ENCODE data around the gene RPRD1B.
A peak's percentile ranks its signal among the peaks of the same experiment; 100 is the strongest.
"Not testable (repeated sequence)": the region's sequence is repeated elsewhere in the genome, so short reads cannot be mapped to it uniquely, and the experiment has no call there.

The RPRD1B gene

GRCh38 chr20:38076548-38076947 is 43.0 kb downstream of the RPRD1B start:
- DNase-seq = no peak

GRCh38 chr20:38078084-38078483 is 44.5 kb downstream of the RPRD1B start:
- DNase-seq = no peak

DNA sequence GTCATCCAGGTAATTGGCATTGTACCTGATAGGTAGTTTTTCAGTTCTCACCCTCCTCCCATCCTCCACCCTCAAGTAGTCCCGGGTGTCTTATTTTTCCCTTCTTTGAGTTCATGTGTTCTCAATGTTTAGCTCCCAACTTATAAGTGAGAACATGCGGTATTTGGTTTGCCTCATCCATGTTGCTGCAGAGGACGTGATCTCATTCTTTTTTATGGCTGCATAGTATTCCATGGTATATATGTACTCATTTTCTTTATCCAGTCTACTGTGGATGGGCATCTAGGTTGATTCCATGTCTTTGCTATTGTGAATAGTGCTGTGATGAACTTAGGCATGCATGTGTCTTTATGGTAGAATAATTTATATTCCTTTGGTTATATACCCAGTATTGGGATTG is 45.8 kb downstream of the RPRD1B start:
- no peak for DNase-seq

DNA sequence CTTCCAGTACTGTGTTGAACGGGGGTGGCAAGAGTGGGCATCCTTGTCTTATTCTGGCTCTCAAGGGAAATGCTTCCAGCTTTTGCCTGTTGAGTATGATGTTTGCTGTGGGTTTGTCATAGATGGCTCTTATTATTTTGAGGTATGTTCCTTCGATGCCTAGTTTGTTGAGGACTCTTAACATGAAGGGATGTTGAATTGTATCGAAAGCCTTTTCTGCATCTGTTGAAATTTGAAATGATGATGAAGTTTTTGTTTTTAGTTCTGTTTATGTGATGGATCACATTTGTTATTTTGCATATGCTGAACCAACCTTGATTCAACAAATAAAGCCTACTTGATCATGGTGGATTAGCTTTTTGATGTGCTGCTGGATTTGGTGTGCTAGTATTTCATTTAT is 48.0 kb downstream of the RPRD1B start:
- DNase-seq = no peak

GRCh38 chr20:38082894-38083293 is 49.3 kb downstream of the RPRD1B start:
- DNase-seq = no peak

DNA sequence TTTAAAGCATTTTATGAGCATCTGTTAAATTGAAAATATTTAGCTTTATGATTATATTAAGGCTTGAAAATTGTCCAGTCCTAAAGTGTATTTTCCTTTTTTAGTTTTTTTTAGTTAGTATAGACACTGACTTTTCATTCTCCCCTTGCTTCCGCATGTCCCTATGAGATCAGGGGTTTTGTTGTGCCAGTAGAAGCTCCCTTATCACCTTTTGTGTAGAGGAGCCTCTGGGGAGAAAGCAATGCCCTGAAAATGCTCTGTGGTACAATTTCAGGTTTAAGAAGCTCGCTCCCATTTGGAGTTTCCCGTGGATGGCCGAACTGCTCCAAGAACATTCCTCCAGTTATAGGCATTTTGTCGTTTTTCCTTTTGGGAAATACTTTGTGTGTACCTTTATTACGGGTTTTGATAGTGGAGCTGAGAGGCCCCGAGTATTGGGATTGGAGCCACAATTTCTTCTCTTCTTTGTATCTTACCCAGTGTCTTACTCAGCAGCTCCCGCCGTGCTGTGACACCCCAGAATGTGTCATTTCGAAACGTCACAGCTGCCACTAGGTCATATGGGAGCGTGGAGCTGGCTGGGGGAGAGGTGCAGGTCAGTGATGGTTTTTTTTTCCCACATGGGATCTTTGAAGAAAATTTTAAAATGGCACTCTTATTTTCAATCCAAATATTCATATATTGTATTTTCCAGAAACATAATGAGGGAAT is 49.9 kb downstream of the RPRD1B start:
- DNase-seq = no peak

DNA sequence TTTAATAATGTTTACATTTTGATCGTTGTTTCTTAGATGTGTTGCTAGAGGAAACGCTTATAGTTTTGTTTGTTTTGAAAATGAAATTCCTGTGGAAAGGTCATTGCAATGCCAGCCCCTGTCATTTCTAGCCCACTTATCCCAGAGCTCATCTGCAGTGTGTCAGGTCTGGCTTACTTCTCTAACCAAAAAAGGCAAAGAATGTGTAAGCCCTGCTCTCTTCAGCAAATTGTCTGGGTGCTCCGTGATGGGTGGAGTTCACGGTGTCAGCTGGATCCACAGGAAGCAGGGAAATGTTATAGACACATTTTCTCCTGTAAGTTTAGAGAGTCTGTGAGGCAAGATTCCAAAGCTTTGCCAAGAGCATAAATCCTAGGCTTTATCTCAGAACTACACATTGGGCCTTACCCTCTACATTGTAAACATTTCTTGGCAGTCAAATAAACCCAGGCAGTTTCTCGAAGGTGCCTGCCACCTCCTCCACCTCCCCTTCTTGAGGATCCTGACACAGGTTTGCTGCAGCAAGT is 50.9 kb downstream of the RPRD1B start:
- DNase-seq = no peak

DNA sequence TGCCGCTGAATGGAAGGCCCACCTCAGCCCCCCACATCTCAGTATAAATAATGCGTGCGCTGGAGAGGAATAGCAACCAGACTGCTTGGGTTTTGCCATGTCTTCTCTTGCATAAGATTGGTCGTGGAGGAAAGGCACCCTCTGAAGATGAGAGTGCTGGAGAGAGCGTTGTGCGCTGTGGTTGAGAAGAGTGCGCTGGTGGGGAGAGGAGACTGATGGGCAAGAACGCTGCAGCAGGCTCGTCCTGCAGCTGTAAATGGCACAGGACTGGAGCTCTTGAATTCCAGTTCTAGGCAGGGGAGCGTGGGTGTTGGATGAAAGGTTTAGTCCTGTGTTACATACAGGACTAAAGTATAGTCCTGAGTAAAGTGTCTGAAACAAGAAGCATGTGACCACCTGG is 51.5 kb downstream of the RPRD1B start:
- no peak for DNase-seq

- no peak for DNase-seq
Measured at GRCh38 chr20:38089500-38089899, 56.0 kb downstream of the RPRD1B start.

DNA sequence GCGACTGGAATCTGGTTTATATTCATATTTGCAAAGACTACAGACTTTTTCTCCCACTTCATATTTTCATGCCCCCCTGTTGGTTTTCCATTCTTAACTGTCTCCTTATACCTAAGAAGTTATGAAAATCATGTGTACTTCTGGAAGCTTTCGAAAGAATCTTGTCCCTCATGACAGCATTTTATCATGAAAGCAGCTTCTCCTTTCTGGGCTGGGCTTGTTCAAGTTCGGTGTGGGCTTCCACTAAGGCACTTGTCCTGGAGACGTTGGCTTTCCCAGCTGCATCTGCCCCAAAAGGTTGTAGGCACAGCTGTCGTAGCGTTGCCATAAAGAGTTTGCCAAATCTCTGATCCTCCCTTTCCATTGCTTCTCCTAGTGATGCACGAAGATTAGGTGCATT is 56.5 kb downstream of the RPRD1B start:
- DNase-seq = no peak

DNA sequence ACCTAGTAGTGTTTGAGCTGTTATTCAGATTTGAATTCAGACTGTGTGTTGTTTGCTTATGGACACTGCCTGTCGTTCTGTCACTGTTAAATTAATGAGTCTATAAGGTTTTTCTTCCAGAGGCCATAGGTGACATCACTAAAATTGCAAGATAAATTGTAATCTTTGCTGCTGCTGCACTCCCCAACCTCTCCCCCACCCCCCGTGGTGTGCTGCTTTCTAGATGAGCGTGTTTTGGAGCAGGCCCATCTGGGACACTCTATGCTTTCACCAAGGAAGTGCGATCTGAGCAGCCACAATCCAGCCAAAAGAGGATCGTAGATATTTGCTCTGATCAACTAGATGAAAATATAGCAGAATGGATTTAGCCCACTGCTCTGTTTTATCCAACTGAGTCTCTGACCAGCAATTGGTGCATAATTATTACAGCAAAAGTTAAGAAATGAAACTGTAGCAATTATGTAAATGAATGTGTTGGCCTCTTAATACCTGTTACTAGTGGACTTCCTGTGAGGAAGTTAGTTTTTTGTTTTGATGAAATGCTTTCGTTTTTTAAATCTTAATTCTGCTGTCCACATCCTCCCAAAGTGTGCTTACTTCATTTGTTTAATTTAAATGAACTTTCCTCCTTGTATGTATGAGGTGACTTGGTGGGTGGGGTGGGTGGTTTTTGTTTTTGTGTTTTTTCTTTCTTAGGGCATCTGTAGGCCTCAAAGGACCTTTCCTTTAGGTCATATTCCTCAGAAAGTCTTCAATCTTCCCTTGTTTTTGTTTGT is 58.1 kb downstream of the RPRD1B start:
- DNase-seq = no peak

GRCh38 chr20:38092260-38092857 is 58.8 kb downstream of the RPRD1B start:
- DNase-seq = no peak

DNA sequence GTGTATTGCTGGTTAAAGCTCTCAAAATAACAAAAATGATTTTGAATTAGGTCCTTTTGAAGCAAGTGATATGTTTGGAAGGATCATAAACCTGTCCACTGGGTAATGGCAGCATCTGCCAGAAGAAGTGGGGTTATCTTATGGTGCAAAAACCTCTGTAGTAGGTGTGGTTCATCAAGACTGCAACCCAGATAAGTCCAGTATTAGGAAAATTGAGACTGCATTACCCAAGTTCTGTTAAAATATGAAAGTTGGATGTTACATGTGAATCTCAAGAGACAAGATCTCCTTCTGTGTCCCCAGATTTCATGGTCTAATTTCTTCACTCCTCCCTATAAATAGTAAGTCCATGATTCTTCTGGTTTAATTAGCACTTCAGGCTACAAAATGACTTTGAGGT is 59.4 kb downstream of the RPRD1B start:
- no peak for DNase-seq

DNA sequence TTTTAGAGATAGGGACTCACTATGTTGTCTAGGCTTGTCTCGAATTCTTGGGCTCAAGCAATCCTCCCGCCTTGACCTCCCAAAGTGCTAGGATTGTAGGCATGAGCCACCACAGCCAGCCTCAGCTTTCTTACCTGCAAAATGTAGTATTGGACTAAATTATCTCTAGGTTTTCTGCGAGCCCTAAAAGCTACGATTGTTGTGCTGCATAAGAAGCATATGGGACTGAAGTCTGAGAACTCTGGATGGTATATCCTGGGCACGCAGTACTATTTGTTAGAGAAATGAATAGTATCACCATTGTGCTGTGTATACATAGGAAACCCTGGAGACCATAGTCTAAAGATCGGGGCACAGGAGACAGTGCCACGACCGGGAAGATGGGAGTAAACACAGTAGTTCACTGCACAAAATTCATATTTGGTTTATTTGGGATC is 60.1 kb downstream of the RPRD1B start:
- no peak for DNase-seq

DNA sequence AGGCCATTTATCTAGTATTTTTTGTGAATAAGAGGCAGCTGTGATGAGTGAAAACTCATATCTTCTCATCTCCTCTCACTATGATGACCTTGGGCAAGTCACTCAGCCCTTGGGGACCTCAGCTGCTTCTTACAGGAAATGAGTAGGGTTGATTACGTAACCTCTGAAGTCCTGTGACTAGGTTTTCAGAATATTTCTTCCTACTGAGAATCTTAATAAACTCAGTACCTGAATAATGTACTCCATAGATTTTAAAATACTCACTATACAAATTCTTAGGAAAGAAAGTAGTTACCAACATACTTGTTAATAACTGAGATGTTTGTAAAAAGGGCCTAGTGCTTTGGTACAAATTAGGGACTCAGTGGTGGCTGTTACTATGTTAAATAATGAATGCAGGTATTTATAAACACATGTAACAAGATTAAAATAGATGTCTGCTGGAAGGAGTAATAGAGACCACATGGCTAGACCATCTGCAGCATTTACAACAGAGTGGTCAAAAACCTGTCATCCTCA is 60.9 kb downstream of the RPRD1B start:
- DNase-seq = peak; percentile 86

GRCh38 chr20:38095017-38095686 is 61.6 kb downstream of the RPRD1B start:
- no peak for DNase-seq

GRCh38 chr20:38098952-38099351 is 65.4 kb downstream of the RPRD1B start:
- peak; percentile 24 for DNase-seq

GRCh38 chr20:38102206-38102605 is 68.7 kb downstream of the RPRD1B start:
- not testable (repeated sequence) for DNase-seq

- no peak for DNase-seq
Measured at GRCh38 chr20:38104285-38104684, 70.7 kb downstream of the RPRD1B start.

GRCh38 chr20:38106461-38106860 is 72.9 kb downstream of the RPRD1B start:
- DNase-seq = no peak

- DNase-seq = not testable (repeated sequence)
Measured at GRCh38 chr20:38107386-38107785, 73.8 kb downstream of the RPRD1B start.

GRCh38 chr20:38107916-38108315 is 74.4 kb downstream of the RPRD1B start:
- DNase-seq = not testable (repeated sequence)

- DNase-seq = no peak
Measured at GRCh38 chr20:38108438-38108985, 75.0 kb downstream of the RPRD1B start.

Data from OCI-M1 (cell line).